Dermis blood vessel endothelial cell (primary cell): ENCODE measurements around the gene ARHGAP42. TPM values are rescaled to one million over a fixed set of nuclear protein-coding genes. Genes with fewer than 3 reads are reported as not detected.
"Not testable (repeated sequence)": the region's sequence is repeated elsewhere in the genome, so short reads cannot be mapped to it uniquely, and the experiment has no call there.

Source experiments
- DNase-seq: peaks from one replicate; pipeline ENCODE4 v3.0.0; 2010
- total RNA-seq: library from RNA; depleted of rRNA; stranded (reverse); fragments of >200 nt; gene quantifications from 2 replicates; pipeline ENCODE4 v1.2.3, GENCODE V29; 2014

The ARHGAP42 gene
- total RNA-seq, 1 donor from 2014 or later = 6.0 TPM

- peak; percentile 36 for DNase-seq
These were observed 189.9 kb downstream of the ARHGAP42 start for GRCh38 chr11:100876815-100877520.

- DNase-seq = no peak
These were observed 191.4 kb downstream of the ARHGAP42 start for GRCh38 chr11:100878474-100878873.

GRCh38 chr11:100882957-100883356 lies 195.9 kb downstream of the ARHGAP42 start:
- DNase-seq = no peak

- no peak for DNase-seq
These were observed 196.7 kb downstream of the ARHGAP42 start for GRCh38 chr11:100883830-100884229.

GRCh38 chr11:100887659-100888058 lies 200.6 kb downstream of the ARHGAP42 start:
- DNase-seq = no peak

- no peak for DNase-seq
These were observed 201.7 kb downstream of the ARHGAP42 start for GRCh38 chr11:100888836-100889235.

- DNase-seq = no peak
These were observed 202.7 kb downstream of the ARHGAP42 start for GRCh38 chr11:100889758-100890157.

GRCh38 chr11:100890789-100891188 lies 203.7 kb downstream of the ARHGAP42 start:
- no peak for DNase-seq

GRCh38 chr11:100892886-100893285 lies 205.8 kb downstream of the ARHGAP42 start:
- no peak for DNase-seq

GRCh38 chr11:100895449-100895848 lies 208.4 kb downstream of the ARHGAP42 start:
- no peak for DNase-seq

- DNase-seq = not testable (repeated sequence)
These were observed 208.9 kb downstream of the ARHGAP42 start for GRCh38 chr11:100895976-100896375.

GRCh38 chr11:100901471-100901870 lies 214.4 kb downstream of the ARHGAP42 start:
- not testable (repeated sequence) for DNase-seq

- no peak for DNase-seq
These were observed 215.5 kb downstream of the ARHGAP42 start for GRCh38 chr11:100902454-100903141.

- no peak for DNase-seq
These were observed 216.2 kb downstream of the ARHGAP42 start for GRCh38 chr11:100903284-100903683.

GRCh38 chr11:100905684-100906083 lies 218.6 kb downstream of the ARHGAP42 start:
- no peak for DNase-seq

GRCh38 chr11:100908746-100909145 lies 221.7 kb downstream of the ARHGAP42 start:
- no peak for DNase-seq

- DNase-seq = no peak
These were observed 223.7 kb downstream of the ARHGAP42 start for GRCh38 chr11:100910808-100911207.

- no peak for DNase-seq
These were observed 227.5 kb downstream of the ARHGAP42 start for GRCh38 chr11:100914415-100915110.

- DNase-seq = no peak
These were observed 231.7 kb downstream of the ARHGAP42 start for GRCh38 chr11:100918551-100919500.

- DNase-seq = no peak
These were observed 233.5 kb downstream of the ARHGAP42 start for GRCh38 chr11:100920593-100920992.

GRCh38 chr11:100922121-100922520 lies 235.0 kb downstream of the ARHGAP42 start:
- DNase-seq = no peak

GRCh38 chr11:100923555-100923954 lies 236.5 kb downstream of the ARHGAP42 start:
- DNase-seq = no peak
